ENCODE measurements around the gene CHTF8. TPM values are rescaled to one million over a fixed set of nuclear protein-coding genes. Genes with fewer than 3 reads are reported as not detected.

CHTF8 gene
- total and polyA plus RNA-seq, 10 donors: 46.9 to 125 (median 88.5) TPM

GRCh38 chr16:69093974-69094373, 38.4 kb downstream of the CHTF8 start:
- 72 to 90% (median 80%) methylated on average over 3 of the region's 3 CpGs for WGBS, 5 donors
- DNase-seq: no peak
- no peaks in the 10 kb centered on the region for H3K4me1 ChIP-seq
- no peak overlapping the region for H3K4me3 ChIP-seq
- intact Hi-C loops (cut with DNase I; ENCODE audit: low total_unique reads): no loop called here
- peaks cover 0 to 3% (median 0%) of the 10 kb centered on the region in 6 donors for H3K36me3 ChIP-seq
- TF ChIP-seq POLR2AphosphoS5 (IDR thresholded peaks at IDR 0.05) (no peak), POLR2A (IDR thresholded peaks at IDR 0.05) (no peak), CTCF (IDR thresholded peaks at IDR 0.05 in 8 of 11, conservative IDR thresholded peaks at IDR 0.05 in 3 of 11) (no peak)
- no peaks in the 10 kb centered on the region for H3K9me3 ChIP-seq
- H3K27me3 ChIP-seq (replicated peaks in 1 of 7): no peaks in the 10 kb centered on the region
- no peak overlapping the region for H3K27ac ChIP-seq

GRCh38 chr16:69089091-69089910, 43.1 kb downstream of the CHTF8 start:
- Histone ChIP-seq H3K4me1 (no peaks in the 10 kb centered on the region), H3K4me3 (no peak overlapping the region), H3K9me3 (no peaks in the 10 kb centered on the region), H3K27ac (no peak overlapping the region), H3K36me3 (peaks cover 0 to 21% (median 4%) of the 10 kb centered on the region in 6 donors), H3K27me3 (replicated peaks in 1 of 7) (no peaks in the 10 kb centered on the region)
- TF ChIP-seq CTCF (IDR thresholded peaks at IDR 0.05 in 8 of 11, conservative IDR thresholded peaks at IDR 0.05 in 3 of 11) (no peak), POLR2AphosphoS5 (IDR thresholded peaks at IDR 0.05) (peak in 1 of 3 donors; percentile 29)
- WGBS, 5 donors: 50 to 76% (median 56%) methylated on average over 13 to 16 of the region's 16 CpGs
- intact Hi-C loops (cut with DNase I; ENCODE audit: low total_unique reads): no loop called here
- DNase-seq: no peak

- Histone ChIP-seq H3K9me3 (no peaks in the 10 kb centered on the region), H3K4me1 (no peaks in the 10 kb centered on the region), H3K36me3 (peaks cover 0 to 28% (median 10%) of the 10 kb centered on the region in 6 donors), H3K4me3 (no peak overlapping the region), H3K27ac (no peak overlapping the region), H3K27me3 (replicated peaks in 1 of 7) (no peaks in the 10 kb centered on the region)
- 74 to 87% (median 79%) methylated on average over 4 of the region's 4 CpGs for WGBS, 5 donors
- DNase-seq: no peak
- intact Hi-C loops (cut with DNase I; ENCODE audit: low total_unique reads): no loop called here
- TF ChIP-seq POLR2A (IDR thresholded peaks at IDR 0.05) (no peak), CTCF (IDR thresholded peaks at IDR 0.05 in 8 of 11, conservative IDR thresholded peaks at IDR 0.05 in 3 of 11) (no peak), POLR2AphosphoS5 (IDR thresholded peaks at IDR 0.05) (no peak)
Measured at GRCh38 chr16:69088684-69089083, 43.7 kb downstream of the CHTF8 start.

- Histone ChIP-seq H3K4me1 (no peaks in the 10 kb centered on the region), H3K4me3 (no peak overlapping the region), H3K36me3 (peaks cover 0 to 37% (median 15%) of the 10 kb centered on the region in 6 donors), H3K9me3 (no peaks in the 10 kb centered on the region), H3K27me3 (replicated peaks in 1 of 7) (no peaks in the 10 kb centered on the region), H3K27ac (no peak overlapping the region)
- TF ChIP-seq CTCF (IDR thresholded peaks at IDR 0.05 in 8 of 11, conservative IDR thresholded peaks at IDR 0.05 in 3 of 11): no peak
- TF ChIP-seq POLR2A (IDR thresholded peaks at IDR 0.05): no peak
- no peak for TF ChIP-seq POLR2AphosphoS5 (IDR thresholded peaks at IDR 0.05)
- no peak for DNase-seq
- 27 to 55% (median 38%) methylated on average over 3 of the region's 3 CpGs for WGBS, 5 donors
- intact Hi-C loops (cut with DNase I; ENCODE audit: low total_unique reads): no loop called here
Measured at GRCh38 chr16:69087161-69087581, 45.2 kb downstream of the CHTF8 start.
